Naive thymus-derived CD4-positive, alpha-beta T cell (primary cell): Measurements from ENCODE around the gene HSFX2. TPM values are rescaled to one million over a fixed set of nuclear protein-coding genes. Genes with fewer than 3 reads are reported as not detected.
"Not testable (repeated sequence)": the region's sequence is repeated elsewhere in the genome, so short reads cannot be mapped to it uniquely, and the experiment has no call there.

Experiments
- ATAC-seq: fragments of 150-1000 bp; cut with Tn5 transposase; 2 replicates; pipeline ENCODE4 v1.10.0; 2021; ENCODE audit warnings: mild to moderate bottlenecking, moderate library complexity
- CTCF ChIA-PET: fragments of 350-600 bp; sonication (Branson Sonifier 250); formaldehyde crosslinking; loops from one replicate; lab custom pipeline; 2021; ENCODE audit warnings: antibody characterized with exemption; lab: Charles Lee
- POLR2A ChIA-PET: fragments of 350-600 bp; sonication (Branson Sonifier 250); formaldehyde crosslinking; loops from one replicate; lab custom pipeline; 2021; ENCODE audit warnings: antibody characterized with exemption, inconsistent platforms; lab: Charles Lee
- DNase-seq, 9 donors: peaks; one replicate each; pipeline versions ENCODE4 v3.0.0 to v3.0.0-alpha.2; 2020 to 2022; ENCODE audit warnings: mixed read lengths in 1 of 9
- H3K27ac ChIP-seq: one replicate; pipeline ENCODE4 v1.7.0; 2013; ENCODE audit warnings: mild to moderate bottlenecking, low read depth, low read length, moderate library complexity
- H3K27me3 ChIP-seq, 2 donors: one replicate each; pipeline ENCODE4 v1.7.0; 2013; ENCODE audit warnings: low read length in 2 of 2, mild to moderate bottlenecking in 2 of 2, moderate library complexity in 2 of 2; ENCODE audit not compliant: control insufficient read depth in 2 of 2, insufficient read depth in 2 of 2
- H3K36me3 ChIP-seq, 3 experiments: 1 replicate in 2 of 3; 2 replicates in 1 of 3; pipeline ENCODE4 v1.7.0; 2013; ENCODE audit warnings: low read length in 3 of 3, mild to moderate bottlenecking in 3 of 3, moderate library complexity in 1 of 3; ENCODE audit not compliant: insufficient read depth in 3 of 3, control insufficient read depth in 2 of 3
- H3K4me1 ChIP-seq, 2 donors: one replicate each; pipeline ENCODE4 v1.7.0; 2013; ENCODE audit warnings: low read length in 2 of 2, mild to moderate bottlenecking in 2 of 2, moderate library complexity in 1 of 2; ENCODE audit not compliant: control insufficient read depth in 2 of 2, insufficient read depth in 2 of 2
- H3K4me3 ChIP-seq: 2 replicates; pipeline ENCODE4 v1.7.0; 2013; ENCODE audit warnings: mild to moderate bottlenecking, low read length
- H3K9me3 ChIP-seq, 3 experiments: 1 replicate in 2 of 3; 2 replicates in 1 of 3; pipeline ENCODE4 v1.7.0; 2013; ENCODE audit warnings: low read length in 3 of 3; ENCODE audit not compliant: control insufficient read depth in 2 of 3
- H3K27ac Mint-ChIP-seq, 9 donors: one replicate each; pipeline ENCODE4 v1.8.0; 2020 to 2022; ENCODE audit warnings: mixed read lengths in 9 of 9, mild to moderate bottlenecking in 8 of 9, moderate library complexity in 5 of 9, inconsistent platforms in 2 of 9
- H3K27me3 Mint-ChIP-seq, 5 donors: one replicate each; pipeline ENCODE4 v1.8.0; 2021 to 2022; ENCODE audit warnings: mixed read lengths in 5 of 5, mild to moderate bottlenecking in 1 of 5
- H3K36me3 Mint-ChIP-seq, 5 donors: one replicate each; pipeline ENCODE4 v1.8.0; 2020 to 2022; ENCODE audit warnings: mixed read lengths in 5 of 5, mild to moderate bottlenecking in 3 of 5, inconsistent platforms in 1 of 5
- H3K4me1 Mint-ChIP-seq, 7 donors: one replicate each; pipeline ENCODE4 v1.8.0; 2020 to 2022; ENCODE audit warnings: mixed read lengths in 7 of 7, mild to moderate bottlenecking in 3 of 7, inconsistent platforms in 1 of 7
- H3K4me3 Mint-ChIP-seq, 10 donors: one replicate each; pipeline ENCODE4 v1.8.0; 2020 to 2022; ENCODE audit warnings: mild to moderate bottlenecking in 10 of 10, mixed read lengths in 10 of 10, moderate library complexity in 6 of 10, inconsistent platforms in 2 of 10
- H3K9me3 Mint-ChIP-seq, 11 donors: one replicate each; pipeline ENCODE4 v1.8.0; 2020 to 2022; ENCODE audit warnings: mixed read lengths in 11 of 11, mild to moderate bottlenecking in 4 of 11, inconsistent platforms in 1 of 11, moderate library complexity in 1 of 11
- intact Hi-C, 2 donors: fragments of 100-400 bp; cut with micrococcal nuclease; formaldehyde crosslinking; loops; one replicate each; pipeline ENCODE4 v1.15.1; 2023
- polyA plus RNA-seq, 2 donors: library from polyadenylated mRNA; unstranded; fragments of 300-500 nt; fragmentation: Illumina TruSeq; gene quantifications; one replicate each; pipeline ENCODE4 v1.2.3, GENCODE V29; 2021
- total RNA-seq, 6 experiments: library from RNA in 5 of 6; stranded (reverse) in 5 of 6; gene quantifications; 1 replicate in 5 of 6; 2 replicates in 1 of 6; pipeline ENCODE4 v1.2.3 and lab custom pipeline; 2021 to 2026

The HSFX2 gene
- total and polyA plus RNA-seq, 7 experiments from 2014 or later = 0.82 TPM; not detected in 6

GRCh38 chrX:149628280-149628679 is 33.2 kb upstream of the HSFX2 start:
- H3K9me3 Mint-ChIP-seq = peaks cover 0 to 1% (median 0%) of the 10 kb centered on the region in 11 donors
- intact Hi-C loops = loop anchor here in 1 of 2 donors (10.0 kb wide), 1 partner anchor 207 kb away; no protein-coding TSS in a partner anchor
- CTCF ChIA-PET = no interaction called here
- peaks cover 0 to 5% (median 0%) of the 10 kb centered on the region in 5 donors for H3K36me3 Mint-ChIP-seq
- peaks cover 0 to 7% (median 0%) of the 10 kb centered on the region in 5 donors for H3K27me3 Mint-ChIP-seq
- H3K27ac Mint-ChIP-seq = no peak overlapping the region
- no peak for ATAC-seq
- POLR2A ChIA-PET = no interaction called here
- peaks cover 35 to 73% (median 60%) of the 10 kb centered on the region in 7 donors for H3K4me1 Mint-ChIP-seq
- Histone ChIP-seq H3K4me1 (peaks cover 12% of the 10 kb centered on the region in 2 donors), H3K36me3 (no peaks in the 10 kb centered on the region), H3K9me3 (no peaks in the 10 kb centered on the region), H3K27ac (no peak overlapping the region), H3K27me3 (no peaks in the 10 kb centered on the region), H3K4me3 (no peak overlapping the region)
- no peak for DNase-seq
- H3K4me3 Mint-ChIP-seq = peak overlapping the region in 1 of 10 donors; percentile 3

GRCh38 chrX:149626829-149627228 is 31.7 kb upstream of the HSFX2 start:
- ATAC-seq, H3K27ac ChIP-seq, H3K27me3 ChIP-seq, H3K9me3 ChIP-seq, H3K27ac Mint-ChIP-seq, H3K4me3 ChIP-seq, CTCF ChIA-PET, H3K27me3 Mint-ChIP-seq, H3K4me3 Mint-ChIP-seq, H3K36me3 Mint-ChIP-seq, H3K9me3 Mint-ChIP-seq, H3K36me3 ChIP-seq, DNase-seq: not testable (repeated sequence)
- intact Hi-C loops = loop anchor here in 1 of 2 donors (10.0 kb wide), 1 partner anchor 208 kb away; no protein-coding TSS in a partner anchor
- peaks cover 34 to 71% (median 56%) of the 10 kb centered on the region in 7 donors for H3K4me1 Mint-ChIP-seq
- peaks cover 12% of the 10 kb centered on the region in 2 donors for H3K4me1 ChIP-seq
- POLR2A ChIA-PET = interaction anchor here (1.0 kb wide), 1 partner anchor 10 kb away, joined by 3 read pairs; no protein-coding TSS in a partner anchor

GRCh38 chrX:149619662-149620061 is 24.5 kb upstream of the HSFX2 start:
- H3K27ac Mint-ChIP-seq, POLR2A ChIA-PET, H3K4me1 ChIP-seq, H3K36me3 Mint-ChIP-seq, DNase-seq, H3K27me3 ChIP-seq, H3K9me3 Mint-ChIP-seq, CTCF ChIA-PET, H3K27me3 Mint-ChIP-seq, H3K9me3 ChIP-seq, H3K4me3 Mint-ChIP-seq, ATAC-seq, H3K4me3 ChIP-seq, H3K36me3 ChIP-seq, H3K27ac ChIP-seq: not testable (repeated sequence)
- intact Hi-C loops = loop anchor here in 1 of 2 donors (10.0 kb wide), 1 partner anchor 215 kb away; no protein-coding TSS in a partner anchor
- peaks cover 0 to 40% (median 12%) of the 10 kb centered on the region in 7 donors for H3K4me1 Mint-ChIP-seq

GRCh38 chrX:149618871-149619270 is 23.8 kb upstream of the HSFX2 start:
- Histone ChIP-seq H3K36me3 (no peaks in the 10 kb centered on the region), H3K4me1 (no peaks in the 10 kb centered on the region), H3K4me3 (no peak overlapping the region), H3K9me3 (no peaks in the 10 kb centered on the region), H3K27ac (no peak overlapping the region), H3K27me3 (no peaks in the 10 kb centered on the region)
- Mint-ChIP-seq H3K9me3 (no peaks in the 10 kb centered on the region), H3K27ac (no peak overlapping the region), H3K27me3 (no peaks in the 10 kb centered on the region), H3K4me1 (peaks cover 0 to 40% (median 13%) of the 10 kb centered on the region in 7 donors), H3K4me3 (no peak overlapping the region), H3K36me3 (peaks cover 0 to 3% (median 0%) of the 10 kb centered on the region in 5 donors)
- ChIA-PET CTCF (no interaction called here), POLR2A (no interaction called here)
- no peak for ATAC-seq
- no peak for DNase-seq
- intact Hi-C loops = no loop called here

- Histone ChIP-seq H3K4me3 (no peak overlapping the region), H3K27ac (no peak overlapping the region), H3K36me3 (peaks cover 0 to 9% (median 0%) of the 10 kb centered on the region in 3 experiments), H3K4me1 (no peaks in the 10 kb centered on the region), H3K9me3 (no peaks in the 10 kb centered on the region), H3K27me3 (no peaks in the 10 kb centered on the region)
- H3K9me3 Mint-ChIP-seq = no peaks in the 10 kb centered on the region
- ChIA-PET CTCF (no interaction called here), POLR2A (no interaction called here)
- intact Hi-C loops = no loop called here
- DNase-seq (no peak), ATAC-seq (no peak)
- no peak overlapping the region for H3K4me3 Mint-ChIP-seq
- peaks cover 0 to 7% (median 3%) of the 10 kb centered on the region in 5 donors for H3K36me3 Mint-ChIP-seq
- peak overlapping the region in 1 of 9 donors; percentile 16 for H3K27ac Mint-ChIP-seq
- H3K4me1 Mint-ChIP-seq = peaks cover 2 to 33% (median 22%) of the 10 kb centered on the region in 7 donors
- H3K27me3 Mint-ChIP-seq = no peaks in the 10 kb centered on the region
Observed at GRCh38 chrX:149611623-149612175, 16.6 kb upstream of the HSFX2 start.

- Mint-ChIP-seq H3K36me3 (peaks cover 0 to 7% (median 4%) of the 10 kb centered on the region in 5 donors), H3K4me3 (no peak overlapping the region), H3K9me3 (peaks cover 0 to 3% (median 0%) of the 10 kb centered on the region in 11 donors), H3K4me1 (peaks cover 2 to 25% (median 17%) of the 10 kb centered on the region in 7 donors), H3K27ac (no peak overlapping the region), H3K27me3 (no peaks in the 10 kb centered on the region)
- H3K9me3 ChIP-seq = no peaks in the 10 kb centered on the region
- no peaks in the 10 kb centered on the region for H3K4me1 ChIP-seq
- H3K27ac ChIP-seq = no peak overlapping the region
- intact Hi-C loops = no loop called here
- H3K4me3 ChIP-seq = no peak overlapping the region
- ATAC-seq (no peak), DNase-seq (no peak)
- H3K36me3 ChIP-seq = peaks cover 0 to 9% (median 0%) of the 10 kb centered on the region in 3 experiments
- POLR2A ChIA-PET = no interaction called here
- CTCF ChIA-PET = no interaction called here
- H3K27me3 ChIP-seq = no peaks in the 10 kb centered on the region
Observed at GRCh38 chrX:149610511-149610910, 15.4 kb upstream of the HSFX2 start.

- peaks cover 2 to 11% (median 5%) of the 10 kb centered on the region in 7 donors for H3K4me1 Mint-ChIP-seq
- DNase-seq = no peak
- ATAC-seq = no peak
- peaks cover 0 to 13% (median 4%) of the 10 kb centered on the region in 5 donors for H3K36me3 Mint-ChIP-seq
- no peaks in the 10 kb centered on the region for H3K27me3 Mint-ChIP-seq
- H3K4me3 Mint-ChIP-seq = no peak overlapping the region
- CTCF ChIA-PET = no interaction called here
- Histone ChIP-seq H3K27ac (no peak overlapping the region), H3K9me3 (no peaks in the 10 kb centered on the region), H3K36me3 (peaks cover 0 to 9% (median 0%) of the 10 kb centered on the region in 3 experiments), H3K4me1 (no peaks in the 10 kb centered on the region), H3K27me3 (no peaks in the 10 kb centered on the region), H3K4me3 (no peak overlapping the region)
- intact Hi-C loops = no loop called here
- peaks cover 0 to 3% (median 0%) of the 10 kb centered on the region in 11 donors for H3K9me3 Mint-ChIP-seq
- POLR2A ChIA-PET = no interaction called here
- H3K27ac Mint-ChIP-seq = no peak overlapping the region
Observed at GRCh38 chrX:149607699-149608098, 12.6 kb upstream of the HSFX2 start.
